SU-DHL-6 (cell line): ENCODE data around the gene PCAT6.
"Not testable (repeated sequence)": the region's sequence is repeated elsewhere in the genome, so short reads cannot be mapped to it uniquely, and the experiment has no call there.

ENCODE experiments used
- CTCF ChIP-seq: fragments of 200-600 bp; sonication (generic); IDR thresholded peaks from one replicate; pipeline ENCODE4 v1.5.1; 2017; ENCODE audit warnings: antibody characterized with exemption, mild to moderate bottlenecking, low read length, moderate library complexity; ENCODE audit not compliant: insufficient read depth, poor library complexity, severe bottlenecking
- EZH2phosphoT487 ChIP-seq: fragments of 200-600 bp; sonication (generic), shearing (Covaris generic); conservative IDR thresholded peaks from 2 replicates; pipeline ENCODE4 v1.6.1; 2018; ENCODE audit warnings: mild to moderate bottlenecking, antibody characterized with exemption, low read length, moderate library complexity, mixed read lengths

GRCh38 chr1:202829223-202829622, 18.5 kb downstream of the PCAT6 start:
- TF ChIP-seq CTCF, EZH2phosphoT487: not testable (repeated sequence)
